Endodermal cell (in vitro differentiated cells): Measurements from ENCODE around the gene ATXN7L1. TPM values are rescaled to one million over a fixed set of nuclear protein-coding genes. Genes with fewer than 3 reads are reported as not detected.

Source experiments
- DNase-seq: peaks from one replicate; pipeline ENCODE4 v3.0.0-alpha.2; 2017
- H3K27ac ChIP-seq: 2 replicates; pipeline ENCODE4 v1.5.1; 2013; ENCODE audit warnings: mild to moderate bottlenecking, low read depth, low read length, moderate library complexity
- H3K27me3 ChIP-seq: 2 replicates; pipeline ENCODE4 v1.6.1; 2013; ENCODE audit warnings: mild to moderate bottlenecking, low read length, moderate library complexity; ENCODE audit not compliant: insufficient read depth, control insufficient read depth, poor library complexity, severe bottlenecking
- H3K36me3 ChIP-seq: 2 replicates; pipeline ENCODE4 v1.7.0; 2013; ENCODE audit warnings: mild to moderate bottlenecking, low read length, moderate library complexity; ENCODE audit not compliant: control insufficient read depth, insufficient read depth
- H3K4me1 ChIP-seq: one replicate; pipeline ENCODE4 v1.7.0; 2013; ENCODE audit warnings: low read length; ENCODE audit not compliant: control insufficient read depth, insufficient read depth
- H3K4me3 ChIP-seq: 2 replicates; pipeline ENCODE4 v1.5.1; 2013; ENCODE audit warnings: mild to moderate bottlenecking, low read length, moderate library complexity
- H3K9ac ChIP-seq: 2 replicates; pipeline ENCODE4 v1.6.1; 2013; ENCODE audit warnings: mild to moderate bottlenecking, low read length, moderate library complexity; ENCODE audit not compliant: poor library complexity, severe bottlenecking; ENCODE audit errors: extremely low read depth
- H3K9me3 ChIP-seq: 2 replicates; pipeline ENCODE4 v1.6.1; 2013; ENCODE audit warnings: mild to moderate bottlenecking, low read length, moderate library complexity; ENCODE audit not compliant: control insufficient read depth
- H3K27ac Mint-ChIP-seq: 2 replicates; pipeline ENCODE4 v1.8.0; 2020; ENCODE audit warnings: mixed read lengths
- H3K27me3 Mint-ChIP-seq: 2 replicates; pipeline ENCODE4 v1.8.0; 2021; ENCODE audit warnings: mild to moderate bottlenecking, mixed read lengths; ENCODE audit not compliant: insufficient read depth
- H3K36me3 Mint-ChIP-seq: 2 replicates; pipeline ENCODE4 v1.8.0; 2020; ENCODE audit warnings: low read depth, mixed read lengths
- H3K4me1 Mint-ChIP-seq: 2 replicates; pipeline ENCODE4 v1.8.0; 2020; ENCODE audit warnings: mixed read lengths
- H3K4me3 Mint-ChIP-seq: 2 replicates; pipeline ENCODE4 v1.8.0; 2020; ENCODE audit warnings: mild to moderate bottlenecking, moderate library complexity, mixed read lengths
- H3K9me3 Mint-ChIP-seq: 2 replicates; pipeline ENCODE4 v1.8.0; 2020; ENCODE audit warnings: mild to moderate bottlenecking, mixed read lengths
- CTCF ChIP-seq: fragments of 200-600 bp; sonication (generic); conservative IDR thresholded peaks from 2 replicates; pipeline ENCODE4 v1.5.0; 2021; ENCODE audit warnings: antibody characterized with exemption, mild to moderate bottlenecking
- WGBS, 2 experiments: methylation state at CpG; one replicate each; pipeline versions ENCODE4 v1.1.5 to v1.1.7; 2013; ENCODE audit warnings: missing lambda C conversion rate in 2 of 2, mixed read lengths in 1 of 2; ENCODE audit not compliant: insufficient coverage in 1 of 2, insufficient read length in 1 of 2; 5-methylcytosine and 5-hydroxymethylcytosine counted together
- total RNA-seq, 2 donors: library from RNA; stranded (reverse); fragmentation: NEBNext Ultra II Directional in 1 of 2; extraction: Animal tissue kit (Norgen Biotek cat#: 25700) in 1 of 2; gene quantifications; 2 replicates in 1 of 2; 3 replicates in 1 of 2; pipeline ENCODE4 v1.2.1, GENCODE V29; 2021

The ATXN7L1 gene
- total RNA-seq, 2 donors from 2014 or later = 16.9 to 30.4 TPM

GRCh38 chr7:105828141-105828540 lies 48.3 kb downstream of the ATXN7L1 start:
- Mint-ChIP-seq H3K27ac (no peak overlapping the region), H3K36me3 (no peaks in the 10 kb centered on the region), H3K27me3 (no peaks in the 10 kb centered on the region), H3K4me3 (no peak overlapping the region), H3K9me3 (no peaks in the 10 kb centered on the region), H3K4me1 (peaks cover 37% of the 10 kb centered on the region)
- Histone ChIP-seq H3K9ac (no peak overlapping the region), H3K36me3 (no peaks in the 10 kb centered on the region), H3K4me1 (peaks cover 4% of the 10 kb centered on the region), H3K9me3 (no peaks in the 10 kb centered on the region), H3K4me3 (no peak overlapping the region), H3K27ac (no peak overlapping the region), H3K27me3 (no peaks in the 10 kb centered on the region)
- 98 to 100% methylated on average over 2 of the region's 2 CpGs for WGBS, 2 experiments
- DNase-seq = no peak
- TF ChIP-seq CTCF = no peak

DNA sequence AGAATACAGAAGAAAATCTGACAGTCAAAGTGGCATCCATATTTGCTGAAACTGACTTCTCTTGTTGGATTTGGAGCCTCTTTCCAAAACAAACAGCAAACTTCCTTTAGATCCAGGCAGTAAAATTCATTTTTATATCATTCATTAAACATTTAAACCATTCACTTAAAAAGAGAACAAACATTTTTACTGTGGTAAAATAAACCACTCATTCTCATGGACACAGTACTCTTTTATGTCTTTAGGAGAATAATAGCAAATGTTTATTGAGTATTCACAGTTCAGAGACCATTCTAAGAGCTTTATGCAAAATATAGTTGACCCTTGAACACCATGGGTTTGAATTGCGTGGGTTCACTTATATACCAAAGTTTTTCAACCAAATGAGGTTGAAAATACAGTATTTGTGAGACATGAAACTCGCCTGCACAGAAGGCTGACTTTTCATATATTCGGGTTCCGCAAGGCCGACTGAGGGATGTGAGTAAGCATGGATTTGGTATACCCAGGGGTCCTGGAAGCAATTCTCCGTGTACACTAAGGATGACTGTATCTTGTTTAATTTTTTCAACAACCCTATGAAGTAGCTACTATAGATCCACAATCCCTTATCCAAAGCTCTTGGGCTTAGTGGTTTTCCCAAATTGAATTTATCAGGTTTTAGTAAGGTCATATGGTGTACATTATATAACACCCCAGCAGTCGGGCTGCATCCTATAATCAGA lies 49.1 kb downstream of the ATXN7L1 start:
- Mint-ChIP-seq H3K36me3 (no peaks in the 10 kb centered on the region), H3K27ac (no peak overlapping the region), H3K4me1 (peaks cover 29% of the 10 kb centered on the region), H3K27me3 (no peaks in the 10 kb centered on the region), H3K9me3 (no peaks in the 10 kb centered on the region), H3K4me3 (no peak overlapping the region)
- H3K4me1 ChIP-seq = peaks cover 4% of the 10 kb centered on the region
- H3K27me3 ChIP-seq = no peaks in the 10 kb centered on the region
- no peak overlapping the region for H3K27ac ChIP-seq
- H3K9ac ChIP-seq = no peak overlapping the region
- H3K36me3 ChIP-seq = no peaks in the 10 kb centered on the region
- 92 to 97% methylated on average over 5 to 6 of the region's 7 CpGs for WGBS, 2 experiments
- TF ChIP-seq CTCF = no peak
- DNase-seq = no peak
- no peaks in the 10 kb centered on the region for H3K9me3 ChIP-seq
- no peak overlapping the region for H3K4me3 ChIP-seq

- no peaks in the 10 kb centered on the region for H3K27me3 Mint-ChIP-seq
- Histone ChIP-seq H3K4me1 (peaks cover 4% of the 10 kb centered on the region), H3K36me3 (no peaks in the 10 kb centered on the region), H3K27ac (no peak overlapping the region), H3K4me3 (no peak overlapping the region), H3K9me3 (no peaks in the 10 kb centered on the region), H3K27me3 (no peaks in the 10 kb centered on the region), H3K9ac (no peak overlapping the region)
- no peaks in the 10 kb centered on the region for H3K36me3 Mint-ChIP-seq
- no peak overlapping the region for H3K27ac Mint-ChIP-seq
- no peak overlapping the region for H3K4me3 Mint-ChIP-seq
- DNase-seq = no peak
- no peaks in the 10 kb centered on the region for H3K9me3 Mint-ChIP-seq
- TF ChIP-seq CTCF = no peak
- peaks cover 28% of the 10 kb centered on the region for H3K4me1 Mint-ChIP-seq
Measured at GRCh38 chr7:105826143-105826542, 50.3 kb downstream of the ATXN7L1 start.
